ENCODE data around the gene JAGN1. TPM values are rescaled to one million over a fixed set of nuclear protein-coding genes. Genes with fewer than 3 reads are reported as not detected.
A peak's percentile ranks its signal among the peaks of the same experiment; 100 is the strongest.
"Not testable (repeated sequence)": the region's sequence is repeated elsewhere in the genome, so short reads cannot be mapped to it uniquely, and the experiment has no call there.

JAGN1 gene
- total RNA-seq, 1 donor from 2014 or later = 32.7 TPM

DNA sequence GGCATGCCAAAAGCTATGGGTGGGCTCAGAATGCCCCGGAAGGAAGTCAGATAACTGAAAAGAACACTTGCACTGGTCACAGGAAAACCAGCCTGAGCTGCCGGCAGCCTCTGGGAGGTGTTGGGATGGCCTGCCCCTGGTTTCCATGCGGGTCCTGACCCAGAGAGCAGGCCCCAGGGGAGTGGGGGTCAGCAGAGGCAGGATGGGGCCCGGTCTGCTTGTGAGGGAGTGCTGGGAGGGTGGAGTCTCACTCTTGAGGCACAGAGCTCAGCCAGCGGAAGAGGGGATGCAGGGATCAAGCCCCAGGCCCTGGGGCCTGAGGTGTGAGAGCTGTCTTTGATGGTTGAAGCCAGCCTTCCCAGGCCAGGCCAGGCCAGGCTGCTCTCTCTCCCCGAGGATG, 44.2 kb upstream of the JAGN1 start:
- Histone ChIP-seq H3K4me3 (no peak overlapping the region), H3F3A (ENCODE audit: low read depth) (peaks cover 6% of the 10 kb centered on the region), H3K9ac (no peak overlapping the region), H3K27ac (no peak overlapping the region), H4K20me1 (ENCODE audit: low read depth) (no peaks in the 10 kb centered on the region), H3K4me2 (no peak overlapping the region), H3K27me3 (no peaks in the 10 kb centered on the region), H3K36me3 (no peaks in the 10 kb centered on the region), H2AFZ (replicated peaks) (no peak overlapping the region), H3K4me1 (peaks cover 3% of the 10 kb centered on the region), H3K9me3 (ENCODE audit: low read depth) (no peaks in the 10 kb centered on the region), H3K79me2 (ENCODE audit: low read depth) (no peaks in the 10 kb centered on the region)
- Mint-ChIP-seq H3K27ac (no peak overlapping the region), H3K27me3 (ENCODE audit: insufficient read depth, low read depth) (peaks cover 4% of the 10 kb centered on the region), H3K4me3 (no peak overlapping the region), H3K36me3 (peaks cover 10% of the 10 kb centered on the region), H3K9me3 (no peaks in the 10 kb centered on the region), H3K4me1 (peaks cover 15% of the 10 kb centered on the region)
- DNase-seq (ENCODE audit: low spot score) = no peak
- TF ChIP-seq EZH2 (IDR thresholded peaks at IDR 0.05) (no peak), EZH2phosphoT487 (IDR thresholded peaks at IDR 0.05) (no peak)
- TF ChIP-seq, protein P1, sequence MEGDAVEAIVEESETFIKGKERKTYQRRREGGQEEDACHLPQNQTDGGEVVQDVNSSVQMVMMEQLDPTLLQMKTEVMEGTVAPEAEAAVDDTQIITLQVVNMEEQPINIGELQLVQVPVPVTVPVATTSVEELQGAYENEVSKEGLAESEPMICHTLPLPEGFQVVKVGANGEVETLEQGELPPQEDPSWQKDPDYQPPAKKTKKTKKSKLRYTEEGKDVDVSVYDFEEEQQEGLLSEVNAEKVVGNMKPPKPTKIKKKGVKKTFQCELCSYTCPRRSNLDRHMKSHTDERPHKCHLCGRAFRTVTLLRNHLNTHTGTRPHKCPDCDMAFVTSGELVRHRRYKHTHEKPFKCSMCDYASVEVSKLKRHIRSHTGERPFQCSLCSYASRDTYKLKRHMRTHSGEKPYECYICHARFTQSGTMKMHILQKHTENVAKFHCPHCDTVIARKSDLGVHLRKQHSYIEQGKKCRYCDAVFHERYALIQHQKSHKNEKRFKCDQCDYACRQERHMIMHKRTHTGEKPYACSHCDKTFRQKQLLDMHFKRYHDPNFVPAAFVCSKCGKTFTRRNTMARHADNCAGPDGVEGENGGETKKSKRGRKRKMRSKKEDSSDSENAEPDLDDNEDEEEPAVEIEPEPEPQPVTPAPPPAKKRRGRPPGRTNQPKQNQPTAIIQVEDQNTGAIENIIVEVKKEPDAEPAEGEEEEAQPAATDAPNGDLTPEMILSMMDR (IDR thresholded peaks at IDR 0.05) = no peak

DNA sequence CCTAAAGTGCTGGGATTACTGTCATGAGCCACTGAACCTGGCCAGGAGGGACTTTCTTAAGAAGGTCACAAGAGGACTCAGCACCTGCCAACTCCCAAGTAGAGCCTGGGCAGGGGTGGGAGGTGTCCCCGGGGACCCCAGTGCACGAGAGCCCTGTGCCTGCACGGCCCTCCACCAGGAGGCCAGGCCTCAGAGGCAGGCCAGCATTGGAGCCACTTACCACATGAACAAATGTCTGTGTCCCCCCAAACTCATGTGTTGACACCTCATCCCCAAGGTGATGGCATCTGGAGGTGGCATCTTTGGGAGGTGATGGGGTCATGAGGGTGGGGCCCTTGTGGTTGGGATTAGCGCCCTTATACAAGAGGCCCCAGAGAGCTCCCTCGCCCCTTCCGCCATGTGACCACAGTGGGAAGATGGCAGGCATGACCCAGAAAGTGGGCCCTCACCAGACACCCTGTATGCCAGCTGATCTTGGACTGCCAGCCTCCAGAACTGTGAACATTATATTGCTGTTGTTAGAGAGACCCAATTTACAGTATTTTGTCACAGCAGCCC, 43.4 kb upstream of the JAGN1 start:
- Histone ChIP-seq H3K9ac (no peak overlapping the region), H3K27me3 (peaks cover 5% of the 10 kb centered on the region), H3K4me3 (no peak overlapping the region), H4K20me1 (ENCODE audit: low read depth) (no peaks in the 10 kb centered on the region), H3K4me1 (peaks cover 3% of the 10 kb centered on the region), H3F3A (ENCODE audit: low read depth) (peaks cover 6% of the 10 kb centered on the region), H3K4me2 (no peak overlapping the region), H3K27ac (no peak overlapping the region), H3K79me2 (ENCODE audit: low read depth) (no peaks in the 10 kb centered on the region), H3K36me3 (no peaks in the 10 kb centered on the region), H2AFZ (replicated peaks) (no peak overlapping the region), H3K9me3 (ENCODE audit: low read depth) (no peaks in the 10 kb centered on the region)
- peaks cover 3% of the 10 kb centered on the region for H3K27me3 Mint-ChIP-seq (ENCODE audit: insufficient read depth, low read depth)
- no peaks in the 10 kb centered on the region for H3K9me3 Mint-ChIP-seq
- no peak for DNase-seq (ENCODE audit: low spot score)
- no peak overlapping the region for H3K4me3 Mint-ChIP-seq
- TF ChIP-seq EZH2 (IDR thresholded peaks at IDR 0.05) = no peak
- TF ChIP-seq, protein P1 (IDR thresholded peaks at IDR 0.05) = no peak
- no peak for TF ChIP-seq EZH2phosphoT487 (IDR thresholded peaks at IDR 0.05)
- peaks cover 14% of the 10 kb centered on the region for H3K4me1 Mint-ChIP-seq
- no peak overlapping the region for H3K27ac Mint-ChIP-seq
- H3K36me3 Mint-ChIP-seq = peaks cover 6% of the 10 kb centered on the region

DNA sequence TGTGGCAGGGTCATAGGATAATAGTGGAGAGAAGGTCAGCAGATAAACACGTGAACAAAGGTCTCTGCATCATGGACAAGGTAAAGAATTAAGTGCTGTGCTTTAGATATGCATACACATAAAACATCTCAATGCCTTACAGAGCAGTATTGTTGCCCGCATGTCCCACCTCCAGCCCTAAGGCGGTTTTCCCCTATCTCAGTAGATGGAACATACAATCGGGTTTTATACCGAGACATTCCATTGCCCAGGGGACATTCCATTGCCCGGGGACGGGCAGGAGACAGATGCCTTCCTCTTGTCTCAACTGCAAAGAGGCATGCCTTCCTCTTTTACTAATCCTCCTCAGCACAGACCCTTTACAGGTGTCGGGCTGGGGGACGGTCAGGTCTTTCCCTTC, 42.5 kb upstream of the JAGN1 start:
- not testable (repeated sequence) for H3K27me3 Mint-ChIP-seq (ENCODE audit: insufficient read depth, low read depth)

DNA sequence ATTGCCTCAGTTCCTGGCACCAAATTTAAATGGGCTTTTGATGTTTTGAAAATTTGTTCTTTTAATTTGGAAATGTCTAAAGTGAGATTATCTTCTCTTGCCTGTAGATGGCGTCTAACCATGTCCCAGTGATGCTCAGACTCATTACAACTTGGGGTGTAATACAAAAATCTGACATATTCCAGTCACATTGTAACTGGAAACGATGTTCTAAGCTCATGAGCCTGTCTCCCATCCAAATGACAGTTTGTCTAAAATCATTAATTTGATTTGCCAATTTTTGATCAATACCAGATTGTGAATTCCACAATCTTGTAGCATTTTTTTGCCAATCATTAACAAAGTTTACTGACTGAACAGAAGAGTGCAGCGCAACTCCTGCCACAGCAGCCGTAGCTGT, 41.5 kb upstream of the JAGN1 start:
- not testable (repeated sequence) for H3K4me3 Mint-ChIP-seq; H3K4me2 ChIP-seq; H3K36me3 ChIP-seq; H3K9me3 ChIP-seq (ENCODE audit: low read depth); H3K79me2 ChIP-seq (ENCODE audit: low read depth); H4K20me1 ChIP-seq (ENCODE audit: low read depth); H3K9ac ChIP-seq; H3K27ac Mint-ChIP-seq; H3K27ac ChIP-seq; H3K27me3 Mint-ChIP-seq (ENCODE audit: insufficient read depth, low read depth); H3K9me3 Mint-ChIP-seq; H2AFZ ChIP-seq (replicated peaks); H3F3A ChIP-seq (ENCODE audit: low read depth); H3K36me3 Mint-ChIP-seq; H3K4me3 ChIP-seq
- H3K27me3 ChIP-seq = peaks cover 18% of the 10 kb centered on the region
- TF ChIP-seq, protein P1 (IDR thresholded peaks at IDR 0.05) = peak; percentile 71
- peaks cover 15% of the 10 kb centered on the region for H3K4me1 Mint-ChIP-seq
- DNase-seq (ENCODE audit: low spot score) = peak; percentile 24
- peaks cover 11% of the 10 kb centered on the region for H3K4me1 ChIP-seq

More for the DNA sequence above, 42.5 kb upstream of the JAGN1 start:
- not testable (repeated sequence) for H3K9ac ChIP-seq; H3K4me2 ChIP-seq; H3K9me3 Mint-ChIP-seq; H3K79me2 ChIP-seq (ENCODE audit: low read depth); H2AFZ ChIP-seq (replicated peaks); H3K4me1 Mint-ChIP-seq; H3K36me3 ChIP-seq; H4K20me1 ChIP-seq (ENCODE audit: low read depth); H3K27ac Mint-ChIP-seq; H3K36me3 Mint-ChIP-seq; H3K9me3 ChIP-seq (ENCODE audit: low read depth); H3F3A ChIP-seq (ENCODE audit: low read depth); H3K4me3 ChIP-seq; H3K4me3 Mint-ChIP-seq; H3K27ac ChIP-seq; H3K4me1 ChIP-seq; DNase-seq (ENCODE audit: low spot score)
- H3K27me3 ChIP-seq = peaks cover 13% of the 10 kb centered on the region

DNA sequence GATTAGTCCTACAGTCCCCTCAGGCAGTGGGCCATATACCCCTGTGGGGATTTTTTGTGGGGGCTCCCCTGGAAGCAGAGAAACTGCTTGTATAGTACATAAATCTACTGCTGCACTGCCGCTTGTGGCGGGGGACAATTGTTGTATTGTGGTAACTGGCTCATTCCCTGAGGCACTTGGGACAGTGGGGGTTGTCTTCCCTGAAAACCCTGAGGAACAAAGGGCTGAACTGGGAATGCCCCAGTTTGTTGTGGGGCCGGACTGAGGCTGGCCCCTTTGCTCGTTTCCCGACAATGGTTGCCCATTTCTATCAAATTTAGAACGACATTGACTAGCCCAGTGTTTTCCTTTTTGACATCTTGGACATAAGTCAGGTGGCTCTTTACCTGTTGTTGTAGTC, 39.0 kb upstream of the JAGN1 start:
- not testable (repeated sequence) for H3K4me3 ChIP-seq; H3K27ac Mint-ChIP-seq; H3K9ac ChIP-seq; H4K20me1 ChIP-seq (ENCODE audit: low read depth); H3K4me2 ChIP-seq; H3F3A ChIP-seq (ENCODE audit: low read depth); H3K36me3 Mint-ChIP-seq; H3K9me3 ChIP-seq (ENCODE audit: low read depth); H3K9me3 Mint-ChIP-seq; H3K4me3 Mint-ChIP-seq; H3K27ac ChIP-seq; H3K36me3 ChIP-seq; H2AFZ ChIP-seq (replicated peaks); DNase-seq (ENCODE audit: low spot score); H3K79me2 ChIP-seq (ENCODE audit: low read depth)
- Histone ChIP-seq H3K4me1 (peaks cover 18% of the 10 kb centered on the region), H3K27me3 (peaks cover 23% of the 10 kb centered on the region)
- peaks cover 22% of the 10 kb centered on the region for H3K4me1 Mint-ChIP-seq
- peaks cover 13% of the 10 kb centered on the region for H3K27me3 Mint-ChIP-seq (ENCODE audit: insufficient read depth, low read depth)

DNA sequence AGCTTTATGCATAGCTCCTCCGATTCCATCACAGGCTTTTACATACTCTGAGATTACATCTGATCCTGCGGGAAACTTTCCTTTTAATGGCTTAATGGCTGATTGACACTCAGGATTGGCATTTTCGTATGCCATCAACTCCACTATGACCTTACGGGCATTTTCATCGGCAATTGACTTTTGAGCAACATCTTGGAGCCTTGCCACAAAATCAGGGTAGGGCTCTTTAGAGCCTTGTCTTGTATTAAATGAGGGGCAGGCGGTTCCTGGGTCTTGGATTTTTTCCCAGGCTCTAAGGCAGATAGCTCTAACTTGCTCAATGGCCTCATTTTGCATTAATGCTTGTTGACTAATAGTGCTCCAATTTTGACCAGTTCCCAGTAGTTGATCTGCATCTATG, 38.5 kb upstream of the JAGN1 start:
- not testable (repeated sequence) for H3F3A ChIP-seq (ENCODE audit: low read depth); H2AFZ ChIP-seq (replicated peaks); H3K9me3 ChIP-seq (ENCODE audit: low read depth); H3K4me2 ChIP-seq; H3K9me3 Mint-ChIP-seq; H3K9ac ChIP-seq; H4K20me1 ChIP-seq (ENCODE audit: low read depth); H3K27ac ChIP-seq; H3K79me2 ChIP-seq (ENCODE audit: low read depth); H3K4me3 ChIP-seq; H3K36me3 Mint-ChIP-seq; H3K4me3 Mint-ChIP-seq; DNase-seq (ENCODE audit: low spot score); H3K36me3 ChIP-seq; H3K27ac Mint-ChIP-seq
- Histone ChIP-seq H3K4me1 (peaks cover 18% of the 10 kb centered on the region), H3K27me3 (peaks cover 23% of the 10 kb centered on the region)
- Mint-ChIP-seq H3K27me3 (ENCODE audit: insufficient read depth, low read depth) (peaks cover 14% of the 10 kb centered on the region), H3K4me1 (peaks cover 22% of the 10 kb centered on the region)
